Measurements from ENCODE around the gene PCNT.
"Not testable (repeated sequence)": the region's sequence is repeated elsewhere in the genome, so short reads cannot be mapped to it uniquely, and the experiment has no call there.

The PCNT gene

GRCh38 chr21:46426313-46427046 is 102.5 kb downstream of the PCNT start:
- WGBS (ENCODE audit: insufficient coverage, insufficient read length) = no CpG with 5 or more reads among the region's 22 CpGs
- Histone ChIP-seq H3K4me3 (ENCODE audit: low read length) (no peak overlapping the region), H3K4me1 (ENCODE audit: control insufficient read depth, insufficient read depth, low read length) (peaks cover 5% of the 10 kb centered on the region), H3K27ac (ENCODE audit: low read length) (no peak overlapping the region), H3K27me3 (ENCODE audit: control insufficient read depth, insufficient read depth, low read length) (no peaks in the 10 kb centered on the region), H3K9me3 (ENCODE audit: control insufficient read depth, insufficient read depth, low read length) (no peaks in the 10 kb centered on the region), H3K36me3 (ENCODE audit: control insufficient read depth, insufficient read depth, low read length) (peaks cover 34% of the 10 kb centered on the region)
- DNase-seq (ENCODE audit: low read depth, low spot score) = no peak

DNA sequence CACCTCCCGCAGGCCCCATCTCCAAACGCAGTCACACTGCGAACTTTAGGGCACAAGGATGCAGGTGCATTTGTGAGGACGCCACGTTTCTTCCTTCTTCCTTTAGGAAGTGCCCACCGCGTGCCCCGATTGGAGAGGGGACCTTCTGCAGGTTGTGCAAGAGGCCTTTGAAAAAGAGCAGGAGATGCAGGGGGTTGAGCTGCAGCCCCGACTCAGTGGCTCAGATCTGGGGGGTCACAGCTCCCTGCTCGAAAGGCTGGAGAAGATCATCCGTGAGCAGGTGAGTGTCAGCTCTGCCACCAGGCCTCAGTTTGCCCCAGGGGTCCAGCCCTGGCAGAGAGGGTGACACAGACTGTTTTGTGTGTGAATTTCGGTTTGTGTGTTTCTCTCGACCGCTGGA is 103.6 kb downstream of the PCNT start:
- H3K27me3 ChIP-seq (ENCODE audit: control insufficient read depth, insufficient read depth, low read length) = no peaks in the 10 kb centered on the region
- no peaks in the 10 kb centered on the region for H3K9me3 ChIP-seq (ENCODE audit: control insufficient read depth, insufficient read depth, low read length)
- H3K36me3 ChIP-seq (ENCODE audit: control insufficient read depth, insufficient read depth, low read length) = peaks cover 39% of the 10 kb centered on the region
- H3K27ac ChIP-seq (ENCODE audit: low read length) = no peak overlapping the region
- H3K4me3 ChIP-seq (ENCODE audit: low read length) = no peak overlapping the region
- DNase-seq (ENCODE audit: low read depth, low spot score) = no peak
- H3K4me1 ChIP-seq (ENCODE audit: control insufficient read depth, insufficient read depth, low read length) = peaks cover 5% of the 10 kb centered on the region
- no CpG with 5 or more reads among the region's 14 CpGs for WGBS (ENCODE audit: insufficient coverage, insufficient read length)

- Histone ChIP-seq H3K36me3 (ENCODE audit: control insufficient read depth, insufficient read depth, low read length) (peaks cover 39% of the 10 kb centered on the region), H3K4me3 (ENCODE audit: low read length) (no peak overlapping the region), H3K4me1 (ENCODE audit: control insufficient read depth, insufficient read depth, low read length) (peaks cover 5% of the 10 kb centered on the region), H3K27ac (ENCODE audit: low read length) (no peak overlapping the region), H3K27me3 (ENCODE audit: control insufficient read depth, insufficient read depth, low read length) (no peaks in the 10 kb centered on the region), H3K9me3 (ENCODE audit: control insufficient read depth, insufficient read depth, low read length) (no peaks in the 10 kb centered on the region)
- WGBS (ENCODE audit: insufficient coverage, insufficient read length) = no CpG with 5 or more reads among the region's 23 CpGs
- no peak for DNase-seq (ENCODE audit: low read depth, low spot score)
Measured at GRCh38 chr21:46428286-46428685, 104.3 kb downstream of the PCNT start.

DNA sequence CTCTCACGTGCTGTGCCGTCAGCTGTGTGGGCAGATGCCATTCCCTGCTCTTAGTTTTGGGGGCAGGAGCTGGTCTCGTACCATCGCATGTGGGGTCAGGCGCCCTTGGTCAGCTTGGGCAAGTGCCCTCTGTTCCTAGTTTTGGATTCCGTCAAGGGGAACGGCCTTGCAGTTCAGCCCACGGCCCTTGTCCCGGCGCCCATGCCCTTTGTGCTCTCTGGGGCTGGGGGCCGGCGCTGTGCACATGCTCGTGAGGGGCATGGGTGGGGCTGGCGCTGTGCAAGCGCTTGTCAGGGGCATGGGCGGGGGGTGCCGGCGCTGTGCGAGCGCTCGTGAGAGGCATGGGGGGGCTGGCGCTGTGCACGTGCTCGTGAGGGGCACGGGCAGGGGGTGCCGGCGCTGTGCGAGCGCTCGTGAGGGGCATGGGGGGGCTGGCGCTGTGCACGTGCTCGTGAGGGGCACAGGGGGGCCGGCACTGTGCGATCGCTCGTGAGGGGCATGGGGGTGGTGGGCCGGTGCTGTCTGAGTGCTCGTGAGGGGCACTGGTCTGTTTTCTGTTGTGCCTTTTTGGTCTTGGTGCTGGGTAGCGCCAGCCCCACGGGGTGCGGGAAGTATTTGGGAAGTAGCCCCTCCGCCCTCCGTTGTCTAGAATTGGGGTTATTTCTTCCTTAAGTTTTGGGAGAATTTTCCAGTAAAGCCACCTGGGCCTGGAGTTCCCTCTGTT is 105.2 kb downstream of the PCNT start:
- no peak overlapping the region for H3K27ac ChIP-seq (ENCODE audit: low read length)
- DNase-seq (ENCODE audit: low read depth, low spot score) = no peak
- no peaks in the 10 kb centered on the region for H3K27me3 ChIP-seq (ENCODE audit: control insufficient read depth, insufficient read depth, low read length)
- H3K36me3 ChIP-seq (ENCODE audit: control insufficient read depth, insufficient read depth, low read length) = peaks cover 36% of the 10 kb centered on the region
- H3K4me1 ChIP-seq (ENCODE audit: control insufficient read depth, insufficient read depth, low read length) = peaks cover 1% of the 10 kb centered on the region; the same call in 1 of the 2 replicates
- H3K4me3 ChIP-seq (ENCODE audit: low read length) = no peak overlapping the region
- no peaks in the 10 kb centered on the region for H3K9me3 ChIP-seq (ENCODE audit: control insufficient read depth, insufficient read depth, low read length)
- no CpG with 5 or more reads among the region's 44 CpGs for WGBS (ENCODE audit: insufficient coverage, insufficient read length)

- no peaks in the 10 kb centered on the region for H3K4me1 ChIP-seq (ENCODE audit: control insufficient read depth, insufficient read depth, low read length)
- no CpG with 5 or more reads among the region's 31 CpGs for whole genome bisulfite sequencing (ENCODE audit: insufficient coverage, insufficient read length)
- no peak for DNase-seq (ENCODE audit: low read depth, low spot score)
- no peaks in the 10 kb centered on the region for H3K9me3 ChIP-seq (ENCODE audit: control insufficient read depth, insufficient read depth, low read length)
- H3K36me3 ChIP-seq (ENCODE audit: control insufficient read depth, insufficient read depth, low read length) = peaks cover 40% of the 10 kb centered on the region
- H3K4me3 ChIP-seq (ENCODE audit: low read length) = no peak overlapping the region
- H3K27ac ChIP-seq (ENCODE audit: low read length) = no peak overlapping the region
- H3K27me3 ChIP-seq (ENCODE audit: control insufficient read depth, insufficient read depth, low read length) = no peaks in the 10 kb centered on the region
Measured at GRCh38 chr21:46429754-46430681, 106.1 kb downstream of the PCNT start.

- no CpG with 5 or more reads among the region's 21 CpGs for WGBS (ENCODE audit: insufficient coverage, insufficient read length)
- Histone ChIP-seq H3K4me3 (ENCODE audit: low read length) (no peak overlapping the region), H3K9me3 (ENCODE audit: control insufficient read depth, insufficient read depth, low read length) (no peaks in the 10 kb centered on the region), H3K27ac (ENCODE audit: low read length) (no peak overlapping the region), H3K27me3 (ENCODE audit: control insufficient read depth, insufficient read depth, low read length) (no peaks in the 10 kb centered on the region), H3K36me3 (ENCODE audit: control insufficient read depth, insufficient read depth, low read length) (peaks cover 37% of the 10 kb centered on the region), H3K4me1 (ENCODE audit: control insufficient read depth, insufficient read depth, low read length) (no peaks in the 10 kb centered on the region)
- DNase-seq (ENCODE audit: low read depth, low spot score) = no peak
Measured at GRCh38 chr21:46431448-46431847, 107.5 kb downstream of the PCNT start.

DNA sequence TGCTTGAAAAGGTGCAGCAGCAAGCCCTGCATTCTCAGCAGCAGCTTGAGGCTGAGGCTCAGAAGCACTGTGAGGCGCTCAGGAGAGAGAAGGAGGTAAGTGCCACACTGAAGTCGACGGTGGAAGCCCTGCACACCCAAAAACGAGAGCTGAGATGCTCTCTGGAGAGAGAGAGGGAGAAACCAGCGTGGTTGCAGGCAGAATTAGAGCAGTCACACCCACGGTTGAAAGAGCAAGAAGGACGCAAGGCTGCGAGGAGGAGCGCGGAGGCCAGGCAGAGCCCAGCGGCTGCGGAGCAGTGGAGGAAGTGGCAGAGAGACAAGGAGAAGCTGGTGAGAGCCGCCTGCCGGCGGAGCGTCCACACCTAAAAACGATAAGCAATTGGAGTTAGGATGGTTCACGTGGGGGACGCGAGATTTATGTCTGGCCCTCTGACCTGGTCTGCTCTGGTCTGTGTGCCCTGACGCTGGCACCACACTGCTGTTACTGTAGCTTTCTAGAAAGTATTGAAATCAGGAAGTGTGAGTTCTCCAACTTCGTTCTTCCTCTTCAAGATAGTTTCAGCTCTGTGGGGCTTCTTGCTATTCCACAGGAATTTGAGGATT is 108.0 kb downstream of the PCNT start:
- DNase-seq (ENCODE audit: low read depth, low spot score) = no peak
- no CpG with 5 or more reads among the region's 22 CpGs for WGBS (ENCODE audit: insufficient coverage, insufficient read length)
- Histone ChIP-seq H3K9me3 (ENCODE audit: control insufficient read depth, insufficient read depth, low read length) (no peaks in the 10 kb centered on the region), H3K4me1 (ENCODE audit: control insufficient read depth, insufficient read depth, low read length) (no peaks in the 10 kb centered on the region), H3K27me3 (ENCODE audit: control insufficient read depth, insufficient read depth, low read length) (no peaks in the 10 kb centered on the region), H3K27ac (ENCODE audit: low read length) (no peak overlapping the region), H3K4me3 (ENCODE audit: low read length) (no peak overlapping the region), H3K36me3 (ENCODE audit: control insufficient read depth, insufficient read depth, low read length) (peaks cover 39% of the 10 kb centered on the region)

DNA sequence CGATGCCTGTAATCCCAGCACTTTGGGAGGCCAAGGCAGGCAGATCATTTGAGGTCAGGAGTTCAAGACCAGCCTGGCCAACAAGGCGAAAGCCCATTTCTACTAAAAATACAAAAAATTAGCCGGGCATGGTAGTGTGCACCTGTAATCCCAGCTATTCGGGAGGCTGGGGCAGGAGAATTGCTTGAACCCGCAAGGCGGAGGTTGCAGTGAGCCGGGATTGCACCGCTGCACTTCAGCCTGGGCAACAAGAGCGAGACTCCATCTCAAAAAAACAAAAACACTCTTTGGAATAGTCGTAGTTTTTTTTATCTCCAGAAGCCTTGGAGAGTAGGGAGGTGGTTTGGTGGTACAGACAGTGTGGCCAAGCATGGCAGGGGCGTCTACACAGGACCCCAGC is 109.2 kb downstream of the PCNT start:
- H3K36me3 ChIP-seq (ENCODE audit: control insufficient read depth, insufficient read depth, low read length) = peaks cover 38% of the 10 kb centered on the region
- DNase-seq (ENCODE audit: low read depth, low spot score); H3K27me3 ChIP-seq (ENCODE audit: control insufficient read depth, insufficient read depth, low read length); H3K4me1 ChIP-seq (ENCODE audit: control insufficient read depth, insufficient read depth, low read length); H3K4me3 ChIP-seq (ENCODE audit: low read length); H3K27ac ChIP-seq (ENCODE audit: low read length); H3K9me3 ChIP-seq (ENCODE audit: control insufficient read depth, insufficient read depth, low read length): not testable (repeated sequence)
- WGBS (ENCODE audit: insufficient coverage, insufficient read length) = no CpG with 5 or more reads among the region's 11 CpGs

DNA sequence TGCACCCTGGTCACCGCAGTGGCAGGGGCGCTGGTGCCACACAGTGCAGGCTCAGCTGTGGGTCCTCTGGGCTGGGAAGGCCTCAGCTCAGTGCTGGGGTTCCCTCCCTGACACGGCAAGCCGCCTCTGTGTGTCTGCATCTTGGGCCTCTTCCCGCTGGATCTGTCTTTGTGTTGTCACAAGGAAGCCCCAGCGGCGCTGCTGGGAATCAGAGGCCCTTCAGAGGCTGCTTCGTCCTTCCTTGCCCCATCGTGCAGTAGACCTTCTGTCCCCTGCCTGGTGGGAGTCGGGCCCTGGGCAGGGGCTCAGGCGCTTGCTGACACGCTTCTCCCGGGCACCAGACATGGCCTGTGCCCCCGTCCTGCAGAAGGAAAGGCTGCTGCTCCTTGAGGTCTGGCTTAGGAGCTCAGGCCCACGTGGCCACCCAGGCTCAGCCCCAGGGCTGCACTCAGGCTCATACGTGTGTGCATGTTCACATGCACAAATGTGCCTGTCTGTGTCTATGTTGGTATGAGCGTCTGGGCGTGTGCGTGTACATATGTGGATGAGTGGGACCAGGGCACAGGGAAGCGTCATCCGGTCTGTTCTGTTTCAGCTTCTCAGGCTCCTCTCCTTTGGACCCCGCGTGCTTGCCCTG is 110.5 kb downstream of the PCNT start:
- DNase-seq (ENCODE audit: low read depth, low spot score) = no peak
- no CpG with 5 or more reads among the region's 23 CpGs for WGBS (ENCODE audit: insufficient coverage, insufficient read length)
- Histone ChIP-seq H3K9me3 (ENCODE audit: control insufficient read depth, insufficient read depth, low read length) (no peaks in the 10 kb centered on the region), H3K27ac (ENCODE audit: low read length) (no peak overlapping the region), H3K4me3 (ENCODE audit: low read length) (no peak overlapping the region), H3K36me3 (ENCODE audit: control insufficient read depth, insufficient read depth, low read length) (peaks cover 33% of the 10 kb centered on the region), H3K4me1 (ENCODE audit: control insufficient read depth, insufficient read depth, low read length) (no peaks in the 10 kb centered on the region), H3K27me3 (ENCODE audit: control insufficient read depth, insufficient read depth, low read length) (no peaks in the 10 kb centered on the region)

Data from iPS DF 6.9 (cell line).